PFSK-1 (cell line): Measurements from ENCODE around the gene SAE1.

ENCODE experiments used
- FOXP2 ChIP-seq: optimal IDR thresholded peaks from 2 replicates; pipeline ENCODE3; 2011; ENCODE audit warnings: borderline replicate concordance, control low read depth, inconsistent platforms; ENCODE audit not compliant: insufficient read depth; ENCODE audit errors: extremely low read length, extremely low read depth
- REST ChIP-seq, 2 experiments: IDR thresholded peaks; 2 replicates each; pipeline versions ENCODE4 v1.6.1 to v1.8.0; 2011 to 2012; ENCODE audit warnings: low read depth in 2 of 2, low read length in 2 of 2, control low read depth in 1 of 2, inconsistent platforms in 1 of 2, mild to moderate bottlenecking in 1 of 2, moderate library complexity in 1 of 2; ENCODE audit not compliant: insufficient read depth in 1 of 2
- SIN3A ChIP-seq: IDR thresholded peaks from 2 replicates; pipeline ENCODE4 v1.6.1; 2012; ENCODE audit warnings: mild to moderate bottlenecking, low read length, moderate library complexity, borderline replicate concordance; ENCODE audit not compliant: insufficient read depth
- TAF1 ChIP-seq: IDR thresholded peaks from 2 replicates; pipeline ENCODE4 v1.6.1; 2012; ENCODE audit warnings: low read length, control low read depth, borderline replicate concordance; ENCODE audit not compliant: insufficient read depth

GRCh38 chr19:47200530-47200929 lies 69.9 kb downstream of the SAE1 start:
- TF ChIP-seq FOXP2 (no peak), TAF1 (no peak), SIN3A (no peak), REST (IDR thresholded peaks at IDR 0.05; ENCODE audit: insufficient read depth in 1 of 2, low read depth in 2 of 2, low read length in 2 of 2) (no peak)
